ENCODE data around the gene PTPN1.
A peak's percentile ranks its signal among the peaks of the same experiment; 100 is the strongest.
"Not testable (repeated sequence)": the region's sequence is repeated elsewhere in the genome, so short reads cannot be mapped to it uniquely, and the experiment has no call there.

Gene PTPN1

DNA sequence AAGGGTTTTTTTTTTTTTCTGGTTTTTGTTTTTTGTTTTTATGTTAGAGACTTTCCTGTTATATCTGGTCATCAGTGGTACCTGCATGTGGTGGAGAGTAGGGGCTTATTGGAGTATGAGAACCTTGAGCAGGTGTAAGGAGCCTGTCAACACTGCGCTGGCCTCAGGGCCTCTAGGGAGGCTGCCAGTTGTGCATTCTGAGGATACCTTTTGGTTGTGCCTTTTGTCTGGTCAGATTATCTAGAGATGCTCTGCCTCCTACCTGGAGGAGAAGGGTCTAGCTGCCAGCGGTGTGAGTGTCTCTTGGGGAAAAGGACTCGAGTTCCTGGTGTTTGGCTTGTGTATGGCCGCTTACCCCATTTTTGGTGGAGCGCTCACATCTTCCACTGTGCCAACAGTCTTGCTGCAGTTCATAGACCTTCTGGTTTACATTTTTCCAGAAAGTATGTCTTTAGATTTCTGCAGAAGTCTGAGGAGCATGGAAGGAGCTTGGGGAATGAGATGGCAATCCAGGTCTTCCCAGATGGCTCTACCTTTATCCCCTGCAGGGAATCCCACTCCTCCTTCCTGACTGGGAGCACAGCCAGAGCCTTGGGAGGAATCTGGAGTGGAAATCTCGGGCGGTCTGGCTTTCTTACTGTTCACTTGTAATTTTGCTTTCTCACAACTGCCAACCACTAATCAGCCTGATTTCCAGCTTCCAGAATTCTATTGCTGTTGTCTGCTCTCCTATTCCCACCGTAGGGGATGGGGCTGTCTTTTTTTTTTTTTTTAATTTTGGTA, 49.9 kb downstream of the PTPN1 start:
- no peak for DNase-seq

DNA sequence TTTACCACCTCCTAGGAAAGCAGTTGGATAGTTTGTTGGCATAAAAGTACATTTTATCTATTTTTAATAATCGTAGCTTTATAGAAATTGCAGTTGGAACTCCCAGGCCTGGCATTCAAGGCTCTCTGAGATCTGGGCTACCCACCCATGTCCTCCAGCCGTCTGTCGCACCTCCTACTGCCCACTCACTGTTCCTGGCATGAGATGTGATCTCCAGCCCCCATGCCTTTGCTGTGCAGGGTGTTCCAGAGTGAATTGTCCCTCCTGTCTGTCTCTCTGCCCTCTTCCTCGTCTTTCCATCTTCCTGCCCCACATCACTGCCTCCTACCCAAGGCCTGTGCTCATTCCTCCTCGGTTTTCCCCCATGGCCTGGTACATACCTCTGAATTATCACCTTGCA, 50.7 kb downstream of the PTPN1 start:
- DNase-seq, result no peak

- no peak for DNase-seq
Observed at GRCh38 chr20:50561379-50562078, 51.3 kb downstream of the PTPN1 start.

DNA sequence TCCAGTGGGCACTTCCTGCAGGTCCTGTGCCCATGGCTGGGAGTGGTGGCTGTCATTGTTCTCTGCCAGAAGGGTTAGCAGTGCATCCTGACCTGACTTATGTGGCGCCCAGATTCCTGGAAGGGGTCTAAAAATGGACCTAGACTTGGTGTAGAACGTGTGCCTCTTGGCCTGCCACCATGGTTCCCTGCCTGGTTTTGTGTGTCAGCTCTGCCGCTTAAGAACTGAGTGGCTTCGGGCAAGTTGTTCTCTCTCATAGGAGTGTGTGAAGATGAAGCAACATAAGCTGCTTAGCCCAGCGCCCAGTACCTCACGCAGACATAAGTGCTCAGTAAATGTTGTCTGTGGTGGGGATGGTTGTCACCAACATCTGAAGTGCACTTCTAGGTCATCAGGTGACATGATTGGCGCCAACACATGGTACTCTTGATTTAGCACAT, 52.1 kb downstream of the PTPN1 start:
- no peak for DNase-seq

GRCh38 chr20:50563133-50563944, 53.2 kb downstream of the PTPN1 start:
- no peak for DNase-seq

DNA sequence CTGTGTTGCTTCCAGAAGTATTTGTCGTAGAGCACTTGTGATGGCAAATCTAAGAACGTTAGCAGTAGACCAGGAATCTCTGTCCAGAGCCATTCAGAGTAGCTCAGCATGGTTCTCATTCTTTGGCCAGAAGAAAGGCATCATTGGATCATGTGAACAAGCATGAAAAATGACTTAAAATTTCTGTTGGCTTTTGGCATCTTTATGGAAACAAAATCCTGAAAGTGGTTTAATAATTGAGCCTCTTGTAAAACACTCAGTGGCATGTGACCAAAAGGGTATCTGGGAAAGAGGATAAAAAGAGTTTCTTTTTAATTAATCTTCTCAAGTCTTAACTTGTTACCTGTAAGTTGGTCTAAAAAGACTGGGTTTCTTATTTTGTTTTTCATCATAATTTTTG, 55.2 kb downstream of the PTPN1 start:
- DNase-seq, result no peak

DNA sequence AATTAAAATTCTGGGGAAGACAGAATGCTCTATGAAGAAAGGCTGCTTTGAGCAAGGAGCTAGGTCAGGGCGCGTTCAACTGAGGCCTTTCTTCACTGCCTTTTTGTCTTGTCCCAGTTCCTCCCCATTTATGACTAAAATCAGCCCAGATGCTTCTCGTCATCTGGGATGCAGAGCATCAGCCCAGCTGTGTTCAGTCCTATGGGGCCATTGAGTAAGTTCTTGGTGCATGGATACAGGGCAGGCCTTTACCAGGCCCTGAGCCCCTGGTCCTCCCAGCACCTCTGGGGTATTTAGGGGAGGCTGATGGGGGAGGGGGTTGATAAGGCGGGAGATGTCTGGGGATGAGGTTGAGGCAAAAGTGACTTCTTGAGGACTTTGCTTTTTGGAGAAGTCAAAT, 55.7 kb downstream of the PTPN1 start:
- no peak for DNase-seq

DNA sequence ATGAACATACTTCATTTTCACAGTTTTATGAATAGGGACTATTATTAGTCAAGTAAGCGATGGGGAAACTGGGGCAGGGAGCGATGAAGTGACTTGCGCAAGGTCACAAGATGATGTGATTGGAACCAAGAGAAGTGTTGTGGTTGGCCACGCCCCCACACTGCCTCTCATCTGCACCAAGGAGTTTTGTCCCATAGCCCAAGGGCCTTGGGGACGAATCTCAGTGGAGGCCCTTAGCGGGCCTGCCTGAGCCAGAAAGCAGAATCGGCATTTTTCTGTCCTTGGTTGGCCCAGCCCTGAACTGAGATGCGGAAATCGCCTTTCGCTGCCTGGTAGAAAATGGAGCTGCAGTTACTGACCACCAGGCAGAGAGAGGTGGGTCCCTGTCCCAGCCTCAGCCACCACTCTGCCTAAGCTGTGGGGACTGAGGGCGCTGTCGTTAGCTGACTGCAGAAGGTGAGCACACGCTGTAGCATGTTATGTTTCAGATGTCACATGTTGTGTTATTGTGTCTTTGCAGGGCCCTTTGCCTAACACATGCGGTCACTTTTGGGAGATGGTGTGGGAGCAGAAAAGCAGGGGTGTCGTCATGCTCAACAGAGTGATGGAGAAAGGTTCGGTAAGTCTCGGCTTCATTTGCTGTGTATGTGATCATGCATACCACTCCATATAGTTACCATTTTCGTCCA, 57.8 kb downstream of the PTPN1 start:
- peak; percentile 84 for DNase-seq

GRCh38 chr20:50568549-50568942, 58.4 kb downstream of the PTPN1 start:
- no peak for DNase-seq

DNA sequence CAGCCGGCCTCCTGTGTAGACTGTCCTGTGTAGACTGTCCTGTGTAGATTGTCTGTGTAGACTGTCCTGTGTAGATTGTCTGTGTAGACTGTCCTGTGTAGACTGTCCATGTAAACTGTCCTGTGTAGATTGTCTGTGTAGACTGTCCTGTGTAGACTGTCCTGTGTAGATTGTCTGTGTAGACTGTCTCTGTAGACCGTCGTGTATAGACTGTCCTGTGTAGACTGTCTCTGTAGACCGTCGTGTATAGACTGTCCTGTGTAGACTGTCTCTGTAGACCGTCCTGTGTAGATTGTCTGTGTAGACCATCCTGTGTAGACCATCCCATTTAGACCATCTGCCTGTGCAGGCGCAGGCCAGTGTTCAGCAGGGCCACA, 59.3 kb downstream of the PTPN1 start:
- DNase-seq, result not testable (repeated sequence)

DNA sequence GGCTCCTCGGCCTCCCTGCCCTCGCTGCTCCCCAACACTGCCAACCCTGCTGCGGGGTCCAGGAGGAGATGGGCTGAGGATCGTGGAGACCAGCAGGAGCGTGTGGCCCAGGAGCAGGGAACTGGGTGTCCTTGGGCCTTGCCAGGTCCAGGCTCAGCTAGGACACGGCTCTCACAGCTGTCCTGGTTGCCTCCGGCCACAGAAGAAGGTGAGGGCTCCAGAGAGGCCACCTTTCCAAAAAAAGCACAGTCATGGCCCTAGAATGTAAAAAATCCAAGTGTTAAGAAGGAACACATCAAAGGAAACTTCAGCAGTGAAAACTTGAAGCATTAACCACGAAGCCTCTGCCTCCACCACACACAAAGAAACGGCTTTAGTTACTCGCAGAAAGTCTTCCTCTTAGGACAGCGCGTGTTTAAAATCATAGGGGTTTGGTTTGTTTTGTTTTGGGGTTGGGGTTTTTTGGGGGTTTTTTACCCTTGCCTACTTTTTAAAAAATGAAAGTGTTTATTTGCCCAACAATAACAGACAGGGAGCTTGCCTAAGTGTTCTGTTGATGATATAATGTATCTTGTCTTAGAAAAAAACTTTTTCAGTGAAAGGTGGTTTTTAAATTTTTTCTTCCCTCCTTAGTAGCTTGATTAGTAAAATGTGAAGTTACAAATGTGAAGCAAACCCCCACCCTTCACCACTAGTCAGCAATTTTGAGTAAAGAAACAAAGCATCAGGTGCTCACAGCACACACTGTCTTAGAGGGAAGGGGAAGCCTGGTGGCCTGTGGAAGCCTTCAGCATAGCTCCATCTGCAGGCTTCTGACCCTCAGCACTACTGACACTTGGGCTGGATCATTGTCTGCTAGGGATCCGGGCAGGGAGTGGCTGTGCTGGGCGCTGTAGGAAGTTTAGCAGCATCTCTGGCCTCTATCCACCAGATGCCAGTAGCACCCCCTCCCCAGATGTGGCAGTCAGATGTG, 60.0 kb downstream of the PTPN1 start:
- DNase-seq, result peak; percentile 59

GRCh38 chr20:50571466-50571865, 61.3 kb downstream of the PTPN1 start:
- DNase-seq, result no peak

GRCh38 chr20:50572938-50573777, 63.0 kb downstream of the PTPN1 start:
- DNase-seq, result peak; percentile 73

DNA sequence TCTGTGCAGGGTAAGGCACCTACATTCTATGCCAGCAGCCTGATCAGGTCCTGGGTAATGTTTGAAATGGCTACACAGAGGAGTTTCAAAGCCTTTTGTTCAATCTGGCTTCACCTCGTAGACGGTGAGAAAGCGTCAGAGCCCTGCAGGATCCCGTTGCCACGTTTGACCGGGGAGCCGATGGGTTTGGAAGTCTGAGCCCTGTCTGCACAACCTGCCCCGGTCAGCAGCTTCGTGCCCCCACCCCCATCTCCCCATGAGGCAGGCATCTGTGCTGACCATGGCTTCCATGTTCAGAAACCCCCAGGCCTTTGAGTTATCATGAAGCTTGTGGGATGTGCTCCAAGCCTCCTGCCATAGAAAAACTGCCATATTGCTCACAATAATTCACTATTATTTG, 63.9 kb downstream of the PTPN1 start:
- DNase-seq, result no peak

DNA sequence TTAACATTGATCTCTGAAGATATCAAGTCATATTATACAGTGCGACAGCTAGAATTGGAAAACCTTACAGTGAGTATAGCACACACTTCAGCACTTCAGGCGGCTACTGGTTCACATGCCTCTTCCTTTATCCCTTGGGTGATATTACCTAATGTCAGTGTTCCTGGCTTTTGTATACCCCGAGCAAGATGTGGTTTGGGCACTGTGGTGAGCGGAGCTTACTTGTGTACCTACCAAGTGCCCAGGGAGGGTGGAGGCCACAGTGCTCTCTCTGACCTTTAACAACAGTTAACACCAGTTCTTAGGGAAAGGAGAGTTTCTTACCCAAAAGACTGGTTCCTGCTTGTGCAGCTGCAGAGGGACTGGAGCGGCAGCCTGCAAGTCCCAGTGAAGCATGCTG, 64.4 kb downstream of the PTPN1 start:
- DNase-seq, result no peak

- DNase-seq, result peak; percentile 50
Observed at GRCh38 chr20:50575865-50576720, 65.9 kb downstream of the PTPN1 start.

DNA sequence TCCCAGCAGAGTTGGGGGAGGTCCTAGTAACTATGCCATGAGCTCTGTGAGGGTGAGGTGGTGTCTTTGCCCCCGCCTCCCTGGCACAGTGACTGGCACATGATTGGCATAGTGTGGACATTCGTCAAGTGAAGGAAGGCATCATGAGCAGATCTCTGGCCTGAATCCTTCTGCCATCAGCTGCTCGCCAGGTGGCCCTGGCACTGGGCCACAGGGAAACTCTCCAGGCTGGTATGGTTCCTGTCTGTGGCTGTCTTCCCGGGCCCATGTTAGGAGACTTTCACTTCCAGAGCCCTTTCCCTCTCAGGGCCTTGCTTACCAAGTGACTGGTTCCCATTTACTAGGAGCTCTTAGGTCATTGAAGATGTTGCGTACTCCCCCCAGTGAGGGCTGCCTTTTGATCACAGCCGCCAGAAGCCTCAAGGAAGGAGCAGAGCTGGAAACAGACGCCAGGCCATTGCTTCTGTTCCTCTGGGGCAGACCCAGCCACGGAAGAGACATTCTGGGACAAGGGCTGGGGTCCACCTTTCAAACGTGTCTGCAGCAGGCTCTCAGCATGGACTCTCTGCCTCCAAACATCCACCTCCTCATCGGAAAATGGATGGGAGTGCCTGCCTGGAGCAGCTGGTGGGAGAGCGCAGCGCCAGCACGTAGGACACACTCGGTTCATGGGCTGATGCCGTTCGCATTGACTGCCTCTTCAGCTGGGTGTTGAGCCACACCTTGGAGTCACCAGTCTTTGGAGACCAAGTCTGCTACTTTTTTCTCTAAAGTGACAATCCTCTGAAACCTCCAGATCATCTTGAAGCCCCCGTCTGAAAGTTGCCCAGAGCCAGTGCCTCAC, 67.2 kb downstream of the PTPN1 start:
- DNase-seq, result peak; percentile 24

DNA sequence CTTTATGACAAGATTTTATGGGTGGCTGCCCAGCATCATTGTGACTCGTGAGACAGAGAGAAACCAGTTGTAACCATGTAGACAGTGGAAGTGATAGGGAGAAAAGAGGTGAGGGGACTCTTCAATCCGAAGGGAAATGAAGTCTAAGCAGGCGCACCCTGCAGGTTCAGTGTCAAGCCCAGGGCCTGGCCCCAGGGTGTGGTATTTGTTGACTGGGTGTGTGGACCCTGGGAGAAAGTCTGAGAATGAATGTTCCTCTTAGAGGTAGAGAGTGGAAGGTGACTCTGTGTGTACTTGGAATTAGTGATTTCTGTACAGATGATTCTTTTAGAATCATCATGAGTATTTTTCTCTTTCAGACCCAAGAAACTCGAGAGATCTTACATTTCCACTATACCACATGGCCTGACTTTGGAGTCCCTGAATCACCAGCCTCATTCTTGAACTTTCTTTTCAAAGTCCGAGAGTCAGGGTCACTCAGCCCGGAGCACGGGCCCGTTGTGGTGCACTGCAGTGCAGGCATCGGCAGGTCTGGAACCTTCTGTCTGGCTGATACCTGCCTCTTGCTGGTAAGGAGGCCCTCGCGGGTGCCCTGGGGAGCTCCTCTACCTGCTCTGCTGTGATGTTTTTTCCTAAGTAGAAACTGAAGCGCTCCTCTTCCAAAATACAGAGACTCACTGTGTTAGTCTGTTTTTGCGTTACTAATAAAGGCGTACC, 68.0 kb downstream of the PTPN1 start:
- no peak for DNase-seq
